ENCODE data around the gene SYTL4.

Gene SYTL4

GRCh38 chrX:100687546-100687945, 44.4 kb downstream of the SYTL4 start:
- DNase-seq, result no peak

DNA sequence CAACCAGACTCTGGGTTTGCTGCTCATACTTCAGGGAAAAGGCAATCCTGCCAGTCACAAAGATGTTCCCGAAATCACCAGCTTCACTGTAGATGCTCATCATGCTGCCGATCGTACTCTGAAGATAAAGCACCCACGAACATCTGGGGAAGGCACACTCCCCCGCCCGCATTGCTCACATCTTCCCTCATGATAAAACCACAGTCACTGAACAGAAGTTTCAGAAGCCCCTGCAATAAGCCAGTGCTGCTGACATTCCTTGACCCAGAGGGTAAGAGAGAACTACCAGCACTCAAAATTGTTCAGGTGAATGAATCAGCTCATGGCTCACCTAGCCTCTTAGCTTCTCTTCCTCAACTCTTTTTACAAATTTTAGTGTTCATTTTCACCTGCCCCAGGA, 44.8 kb downstream of the SYTL4 start:
- no peak for DNase-seq

DNA sequence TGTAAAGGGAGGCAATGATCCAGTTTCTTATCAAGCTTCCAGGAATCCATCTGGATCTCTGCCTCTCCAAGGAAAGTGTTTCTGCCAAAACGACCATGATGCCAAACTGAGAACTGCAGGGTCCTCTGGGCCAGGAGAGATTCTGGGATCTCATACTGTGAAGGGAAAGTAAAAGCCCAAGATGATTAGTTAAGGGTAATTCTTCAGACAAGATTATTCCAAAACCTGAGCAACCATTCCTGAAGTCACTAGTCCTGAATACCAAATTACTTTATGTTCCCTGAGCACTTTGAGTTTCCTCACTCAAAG, 46.0 kb downstream of the SYTL4 start:
- DNase-seq, result no peak

DNA sequence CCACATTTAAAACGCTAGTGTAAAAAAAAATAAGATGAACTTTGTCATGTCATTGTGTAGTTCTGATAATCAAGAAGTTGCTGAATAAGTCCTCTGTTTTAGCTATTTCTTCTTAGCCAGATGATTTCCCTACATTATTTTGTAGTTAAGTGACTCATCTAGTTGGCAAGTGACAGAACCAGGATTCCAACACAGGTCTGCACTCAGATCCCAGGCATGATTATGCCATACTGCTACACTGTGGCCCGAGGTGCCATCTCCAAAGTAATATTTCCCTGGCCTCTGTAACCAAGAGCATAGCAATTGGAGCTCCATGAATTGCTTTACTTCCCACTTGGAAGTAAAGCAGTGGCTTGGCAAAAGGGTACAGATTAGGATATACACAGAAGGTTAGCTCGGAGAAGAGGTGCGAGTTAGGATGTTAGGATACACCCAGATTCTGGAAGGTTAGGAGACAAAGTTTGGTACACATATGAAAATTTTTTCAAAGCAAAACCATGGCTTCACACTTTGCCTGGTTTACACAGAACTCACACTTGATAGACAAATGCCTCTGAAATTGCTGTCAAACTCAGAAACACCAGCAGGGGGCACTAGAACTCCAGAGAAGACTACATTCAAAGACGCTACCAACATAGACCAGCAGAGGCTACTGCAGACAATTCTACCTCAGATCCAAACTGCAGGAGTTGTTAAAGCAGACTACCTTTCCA, 46.5 kb downstream of the SYTL4 start:
- peak; percentile 81 for DNase-seq

DNA sequence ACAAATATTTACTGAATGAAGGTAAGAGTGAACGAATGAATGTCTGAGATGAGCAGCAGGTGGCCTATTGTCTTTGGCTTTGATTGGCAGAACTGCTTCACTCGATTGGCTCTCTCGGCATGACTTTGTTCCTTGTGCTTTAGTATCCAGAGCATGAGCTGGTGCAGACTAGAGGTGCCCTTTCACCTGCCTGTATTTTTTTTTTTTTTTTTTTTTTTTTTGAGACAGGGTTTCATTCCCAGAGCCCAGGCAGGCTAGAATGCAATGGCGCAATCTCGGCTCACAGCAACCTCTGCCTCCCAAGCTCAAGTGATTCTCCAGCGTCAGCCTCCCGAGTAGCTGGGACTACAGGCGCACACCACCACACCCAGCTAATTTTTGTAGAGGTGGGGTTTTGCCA, 49.0 kb downstream of the SYTL4 start:
- DNase-seq, result no peak

GRCh38 chrX:100681599-100681998, 50.3 kb downstream of the SYTL4 start:
- DNase-seq, result no peak

- no peak for DNase-seq
Measured at GRCh38 chrX:100680756-100681155, 51.2 kb downstream of the SYTL4 start.

- DNase-seq, result no peak
Measured at GRCh38 chrX:100677611-100678181, 54.2 kb downstream of the SYTL4 start.

GRCh38 chrX:100674705-100675104, 57.2 kb downstream of the SYTL4 start:
- no peak for DNase-seq

GRCh38 chrX:100673397-100673953, 58.4 kb downstream of the SYTL4 start:
- no peak for DNase-seq

DNA sequence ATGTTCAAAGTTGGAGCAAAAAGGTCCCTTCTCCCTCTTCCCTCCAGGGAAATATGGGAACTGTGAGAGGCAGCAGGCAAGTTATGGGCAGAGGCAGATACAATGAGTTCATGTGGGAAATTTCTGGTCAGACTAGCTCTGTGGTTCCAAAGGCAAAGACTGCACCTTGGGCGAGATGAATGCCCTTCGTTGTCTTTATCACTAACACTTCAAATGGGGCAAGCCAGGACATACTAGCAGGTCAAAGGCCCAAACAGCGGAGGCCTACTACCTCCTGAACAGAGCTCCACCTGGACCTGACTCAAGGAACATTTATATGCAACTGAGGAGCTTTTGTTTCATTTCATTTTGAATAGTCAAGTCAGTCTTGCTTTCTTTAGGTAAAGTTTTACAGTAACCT, 59.0 kb downstream of the SYTL4 start:
- DNase-seq, result no peak

- peak; percentile 80 for DNase-seq
Measured at GRCh38 chrX:100663642-100664041, 68.3 kb downstream of the SYTL4 start.

DNA sequence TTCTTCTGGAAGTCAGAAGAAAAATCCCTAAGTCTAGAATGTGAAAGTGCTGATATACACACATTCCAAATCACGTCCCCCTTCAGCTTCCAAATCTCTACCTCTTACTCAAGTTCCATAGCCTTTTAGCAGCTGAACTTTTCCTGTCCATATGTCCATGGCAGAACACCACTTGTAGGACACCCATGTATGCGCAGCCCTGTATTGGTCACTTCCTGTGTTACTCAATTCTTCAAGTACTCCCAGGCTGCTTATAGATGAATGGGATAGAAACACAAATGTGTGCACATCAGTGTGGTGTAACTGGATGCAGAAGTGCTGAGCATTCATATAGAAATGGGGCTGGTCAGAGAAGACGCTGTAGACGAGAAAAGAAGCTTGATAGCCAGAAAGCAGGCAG, 69.1 kb downstream of the SYTL4 start:
- peak; percentile 17 for DNase-seq

- no peak for DNase-seq
Measured at GRCh38 chrX:100662170-100662569, 69.8 kb downstream of the SYTL4 start.

DNA sequence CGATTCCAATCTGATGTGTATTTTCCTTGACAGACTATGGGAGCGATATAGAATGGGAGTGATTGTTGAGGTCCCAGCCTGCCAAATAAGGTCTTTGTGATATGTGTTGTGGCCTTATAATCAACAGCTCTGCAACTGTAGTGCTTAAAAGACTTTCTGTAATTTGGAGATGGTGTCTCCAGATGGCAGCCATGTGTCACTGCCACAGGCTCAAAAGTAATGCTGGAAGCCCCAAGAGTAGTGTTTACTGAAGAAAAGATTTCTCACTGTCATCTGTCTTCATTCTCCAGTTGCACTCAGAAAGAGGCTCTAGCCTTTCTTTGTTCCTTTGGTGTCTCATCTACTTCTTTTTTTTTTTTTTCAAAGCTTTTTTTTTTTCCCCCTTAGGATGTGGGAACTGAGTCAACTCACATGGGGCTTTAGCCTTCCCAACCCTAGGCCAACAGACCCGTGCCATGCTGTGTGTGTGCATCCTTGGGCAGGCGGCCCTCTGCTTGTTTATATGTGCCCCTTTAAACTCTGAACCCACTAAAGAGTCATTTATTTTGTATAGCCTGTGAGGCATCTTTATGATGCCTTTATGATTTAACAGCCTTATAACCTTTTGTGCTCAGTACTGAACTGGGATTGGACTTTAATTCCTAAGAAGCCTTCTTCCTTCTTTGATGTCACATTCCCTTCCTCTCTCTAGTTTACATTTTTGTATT, 72.3 kb downstream of the SYTL4 start:
- peak; percentile 82 for DNase-seq

GRCh38 chrX:100658941-100659381, 73.0 kb downstream of the SYTL4 start:
- peak; percentile 86 for DNase-seq

- peak; percentile 81 for DNase-seq
Measured at GRCh38 chrX:100654261-100654660, 77.7 kb downstream of the SYTL4 start.

GRCh38 chrX:100652266-100652665, 79.7 kb downstream of the SYTL4 start:
- no peak for DNase-seq

DNA sequence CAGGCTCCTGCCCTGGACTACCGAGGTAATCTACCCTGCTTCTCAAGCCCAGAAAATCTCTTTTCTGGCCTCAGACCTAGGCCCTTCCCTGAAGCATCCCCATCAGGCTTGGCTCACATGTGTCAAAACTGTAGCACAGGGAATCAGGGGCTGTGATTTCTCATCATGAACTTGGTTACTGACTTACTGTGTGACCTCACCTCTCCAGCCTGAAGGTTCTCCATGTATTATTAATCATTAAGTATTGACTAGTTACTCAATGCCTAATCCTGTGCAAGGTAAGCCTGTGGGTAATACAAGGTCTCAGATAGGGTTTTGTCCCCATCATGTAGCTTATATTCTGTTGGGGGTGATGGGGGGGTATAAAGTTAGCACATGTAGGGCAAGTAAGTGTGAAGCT, 81.1 kb downstream of the SYTL4 start:
- DNase-seq, result no peak

DNA sequence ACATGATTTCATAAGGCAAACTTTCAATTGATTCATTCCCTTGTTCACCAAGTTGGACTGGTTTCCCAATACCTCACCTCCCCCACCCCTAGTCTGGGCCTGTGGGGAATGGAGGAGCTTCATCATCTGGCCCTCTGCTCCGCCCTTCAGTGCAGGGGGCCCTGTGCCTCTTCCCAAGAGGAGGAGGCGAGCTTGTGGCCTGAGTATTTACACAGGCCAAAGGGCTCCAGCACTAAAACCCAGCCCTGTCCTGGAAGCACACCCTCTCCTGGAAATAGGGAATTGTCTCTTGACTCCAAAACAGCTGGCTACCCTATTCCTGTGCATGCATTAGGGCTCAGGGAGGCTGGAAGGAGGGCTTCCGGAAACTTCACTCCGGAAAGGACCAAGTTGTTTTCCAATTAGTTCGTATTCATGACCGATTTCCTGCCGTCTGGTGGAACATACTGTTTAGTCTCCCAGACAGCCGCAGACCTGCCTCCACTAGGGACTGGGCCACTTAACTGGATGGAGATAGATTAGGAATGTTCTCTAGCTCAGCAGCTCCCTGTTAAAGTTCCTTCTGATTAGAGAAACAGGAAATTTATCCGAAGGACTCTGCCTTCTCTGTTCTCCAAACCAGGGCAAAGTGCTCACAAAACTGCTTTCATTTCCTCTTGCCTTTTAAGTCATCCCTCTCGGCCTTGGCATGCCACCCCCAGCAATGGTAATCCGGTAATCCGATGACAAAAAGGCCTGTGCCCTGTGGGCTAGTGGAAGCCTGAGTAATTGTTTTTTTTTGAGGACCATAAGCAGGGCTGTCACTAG, 82.2 kb downstream of the SYTL4 start:
- peak; percentile 78 for DNase-seq

- peak; percentile 88 for DNase-seq
Measured at GRCh38 chrX:100648458-100649417, 83.2 kb downstream of the SYTL4 start.

DNA sequence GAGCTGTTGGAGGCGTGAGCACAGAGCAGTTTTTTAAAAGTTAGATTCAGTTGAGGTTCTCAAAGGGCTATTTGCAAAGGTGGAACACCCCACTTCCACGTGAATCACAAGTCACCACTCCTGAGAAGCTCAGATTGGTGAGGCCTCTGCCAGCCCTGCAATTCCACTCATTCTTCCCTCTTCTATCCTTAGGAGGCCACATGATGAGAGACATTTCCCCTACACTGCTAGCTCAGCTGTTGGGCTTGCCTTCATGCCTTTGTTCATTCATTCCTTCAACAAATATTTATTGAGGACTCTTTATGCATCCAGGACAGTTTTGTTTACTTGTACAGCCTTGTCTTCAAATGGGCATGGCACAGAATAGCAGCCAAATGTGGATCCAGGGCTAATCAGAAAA, 84.2 kb downstream of the SYTL4 start:
- DNase-seq, result peak; percentile 63
